Measurements from ENCODE around the gene PUS1.
"Not testable (repeated sequence)": the region's sequence is repeated elsewhere in the genome, so short reads cannot be mapped to it uniquely, and the experiment has no call there.

Gene PUS1

DNA sequence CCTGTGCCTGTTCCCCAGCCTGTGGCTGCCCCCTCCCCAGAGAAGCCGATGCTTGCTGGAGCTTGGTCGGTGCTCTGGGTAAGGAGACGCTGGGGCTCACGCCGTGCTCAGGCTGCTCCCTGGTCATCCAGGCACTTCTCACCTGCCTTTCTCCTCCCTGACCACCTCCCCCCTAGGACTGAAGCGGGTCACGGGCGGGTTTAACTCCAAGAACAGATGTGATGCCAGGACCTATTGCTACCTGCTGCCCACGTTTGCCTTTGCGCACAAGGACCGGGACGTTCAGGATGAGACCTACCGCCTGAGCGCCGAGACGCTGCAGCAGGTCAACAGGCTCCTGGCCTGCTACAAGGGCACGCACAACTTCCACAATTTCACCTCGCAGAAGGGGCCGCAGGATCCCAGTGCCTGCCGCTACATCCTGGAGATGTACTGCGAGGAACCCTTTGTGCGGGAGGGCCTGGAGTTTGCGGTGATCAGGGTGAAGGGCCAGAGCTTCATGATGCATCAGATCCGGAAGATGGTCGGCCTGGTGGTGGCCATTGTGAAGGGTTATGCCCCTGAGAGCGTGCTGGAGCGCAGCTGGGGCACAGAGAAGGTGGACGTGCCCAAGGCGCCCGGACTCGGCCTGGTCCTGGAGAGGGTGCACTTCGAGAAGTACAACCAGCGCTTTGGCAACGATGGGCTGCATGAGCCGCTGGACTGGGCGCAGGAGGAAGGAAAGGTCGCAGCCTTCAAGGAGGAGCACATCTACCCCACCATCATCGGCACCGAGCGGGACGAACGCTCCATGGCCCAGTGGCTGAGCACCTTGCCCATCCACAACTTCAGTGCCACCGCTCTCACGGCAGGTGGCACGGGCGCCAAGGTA is 12.3 kb downstream of the PUS1 start:
- no peak for DNase-seq

DNA sequence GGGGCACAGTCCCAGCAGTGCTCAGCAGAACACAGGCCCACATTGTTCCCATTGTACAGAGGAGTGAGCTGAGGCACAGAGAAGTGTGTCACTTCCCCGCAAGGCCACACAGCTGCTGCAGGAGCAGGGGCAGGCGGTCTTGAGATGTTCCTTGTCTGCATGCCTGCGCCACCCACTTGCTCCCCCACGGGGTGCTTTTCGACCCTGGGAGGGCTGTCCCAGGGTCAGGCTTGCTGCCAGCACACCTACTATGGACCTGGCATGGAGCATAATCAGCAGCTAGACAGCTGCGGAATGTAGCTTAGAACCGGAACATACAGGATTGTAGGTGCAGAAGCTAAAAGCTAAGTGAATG is 12.9 kb downstream of the PUS1 start:
- no peak for DNase-seq

DNA sequence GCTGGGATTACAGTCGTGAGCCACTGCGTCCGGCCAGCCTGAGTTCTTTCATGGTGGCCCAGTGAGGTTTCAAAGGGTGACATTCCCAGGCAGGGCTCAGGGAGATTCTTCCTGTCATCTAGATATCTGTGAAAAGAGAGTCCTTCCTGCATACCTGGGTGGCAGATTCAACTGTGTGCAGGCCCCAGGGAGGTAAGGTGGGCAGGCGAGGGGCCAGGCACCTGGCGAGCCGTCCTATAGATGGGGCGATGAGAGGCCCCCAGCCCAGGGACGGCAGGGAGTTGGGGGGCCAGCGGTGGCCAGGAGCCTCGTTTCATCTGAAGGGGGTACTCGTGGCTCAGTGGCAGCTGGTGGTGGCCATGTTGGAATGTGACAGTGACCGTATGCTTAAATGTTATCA is 13.6 kb downstream of the PUS1 start:
- DNase-seq, result no peak

DNA sequence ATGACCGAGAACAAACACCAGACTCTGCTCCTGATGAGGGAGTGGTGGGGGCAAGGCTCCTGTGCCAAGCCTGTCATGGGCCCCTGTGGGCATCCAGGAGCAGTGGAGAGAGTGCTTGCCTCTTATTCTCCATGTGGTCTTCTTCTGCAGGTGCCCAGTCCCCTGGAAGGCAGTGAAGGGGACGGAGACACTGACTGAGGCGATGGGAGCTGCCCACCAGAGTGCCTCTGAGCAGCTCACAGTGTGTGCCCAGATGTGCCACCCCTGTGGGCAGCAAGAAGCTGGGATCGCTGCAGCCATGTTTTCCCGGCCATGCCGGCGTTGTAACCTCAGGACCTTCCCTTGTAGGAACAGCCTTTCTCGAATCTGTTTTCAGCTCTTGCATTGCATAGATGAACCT is 14.3 kb downstream of the PUS1 start:
- DNase-seq, result no peak

DNA sequence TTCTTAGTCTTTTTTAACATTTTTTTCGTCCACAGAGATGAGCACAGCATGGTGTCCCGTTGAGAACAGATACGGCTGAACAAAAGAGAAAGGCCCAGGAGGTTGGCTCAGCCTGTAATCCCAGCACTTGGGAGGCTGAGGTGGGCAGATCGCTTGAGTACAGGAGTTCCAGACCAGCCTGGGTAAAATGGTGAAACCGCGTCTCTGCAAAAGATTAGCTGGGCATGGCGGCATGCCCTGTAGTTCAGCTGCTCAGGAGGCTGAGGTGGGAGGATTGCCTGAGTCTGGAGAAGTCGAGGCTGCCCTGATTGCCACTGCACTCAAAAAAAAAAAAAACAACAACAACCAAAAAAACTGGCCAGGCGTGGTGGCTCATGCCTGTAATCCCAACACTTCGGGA is 14.8 kb downstream of the PUS1 start:
- DNase-seq, result no peak

DNA sequence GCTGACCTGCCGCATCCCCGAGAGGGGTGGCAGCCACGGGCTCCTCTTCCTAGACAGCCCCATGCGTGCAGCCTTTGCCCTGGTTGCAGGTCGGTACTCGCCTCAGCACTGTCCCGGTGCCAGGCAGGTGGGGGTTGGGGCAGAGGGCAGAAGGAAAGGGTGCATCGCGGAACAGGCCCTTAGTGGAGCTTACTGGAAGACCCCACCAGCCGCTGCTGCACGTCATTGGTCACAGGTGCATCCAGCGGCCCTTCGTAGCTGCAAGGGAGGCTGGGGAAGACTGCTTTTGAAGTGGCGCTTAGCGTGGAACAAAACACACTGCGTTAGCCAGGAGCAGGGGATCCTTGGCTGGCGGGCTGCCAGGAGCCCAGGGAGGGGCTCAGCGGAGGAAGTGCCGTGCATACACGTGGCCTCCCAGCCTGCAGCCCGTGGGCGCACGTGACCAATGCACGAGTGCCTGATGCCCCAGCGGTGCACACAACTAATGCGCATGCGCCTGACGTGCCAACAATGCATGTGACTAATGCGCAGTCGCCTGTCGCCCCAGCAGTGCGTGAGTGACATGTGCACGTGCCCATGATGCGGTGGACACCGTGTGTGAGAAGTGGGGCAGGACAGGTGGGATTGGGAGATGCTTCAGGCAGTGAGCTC is 15.7 kb downstream of the PUS1 start:
- DNase-seq, result no peak

DNA sequence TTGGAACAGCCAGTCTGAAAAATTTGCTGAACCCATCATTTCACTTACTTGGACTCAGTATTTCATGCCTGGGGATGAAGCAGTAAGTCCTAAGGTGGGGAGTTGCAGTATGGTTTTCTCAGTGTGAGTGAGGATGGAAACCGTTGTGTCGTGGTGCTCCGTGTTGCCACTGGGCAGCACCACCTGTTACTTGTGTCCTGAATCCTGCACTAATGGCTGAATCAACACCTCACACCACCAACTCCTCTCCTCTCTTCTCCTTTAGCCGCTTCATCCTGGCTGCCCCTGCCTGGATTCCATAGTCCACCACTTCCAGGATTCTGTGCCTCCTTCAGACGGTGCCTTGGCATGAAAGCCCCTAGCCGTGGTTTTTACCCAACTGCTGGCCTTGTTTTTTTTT is 17.7 kb downstream of the PUS1 start:
- DNase-seq, result no peak

DNA sequence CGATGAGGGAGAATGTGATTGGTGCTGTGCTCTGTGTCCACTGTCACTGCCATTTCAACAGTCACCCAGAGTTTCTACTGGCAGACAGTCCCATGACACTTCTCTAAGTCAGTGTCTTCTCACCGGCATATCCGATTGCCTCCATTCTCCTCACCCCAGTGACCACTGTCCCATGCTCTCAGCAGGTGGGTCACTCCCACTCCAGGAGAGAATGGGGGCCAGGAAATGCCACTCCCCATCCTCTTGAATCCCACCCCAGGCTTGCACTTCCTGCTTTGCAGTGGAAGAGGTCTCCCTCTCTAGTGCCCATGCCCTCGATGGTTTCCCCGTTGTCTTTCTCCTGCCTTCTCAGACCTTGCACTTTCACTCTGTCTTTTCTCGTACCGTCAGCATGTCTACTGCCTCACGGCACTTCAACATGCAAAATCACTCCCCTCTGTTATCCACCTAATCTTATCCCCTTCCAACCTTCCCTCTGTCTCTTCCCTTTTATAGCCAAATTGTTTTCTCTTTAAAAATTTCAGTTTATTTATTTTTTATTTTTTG is 18.5 kb downstream of the PUS1 start:
- no peak for DNase-seq

DNA sequence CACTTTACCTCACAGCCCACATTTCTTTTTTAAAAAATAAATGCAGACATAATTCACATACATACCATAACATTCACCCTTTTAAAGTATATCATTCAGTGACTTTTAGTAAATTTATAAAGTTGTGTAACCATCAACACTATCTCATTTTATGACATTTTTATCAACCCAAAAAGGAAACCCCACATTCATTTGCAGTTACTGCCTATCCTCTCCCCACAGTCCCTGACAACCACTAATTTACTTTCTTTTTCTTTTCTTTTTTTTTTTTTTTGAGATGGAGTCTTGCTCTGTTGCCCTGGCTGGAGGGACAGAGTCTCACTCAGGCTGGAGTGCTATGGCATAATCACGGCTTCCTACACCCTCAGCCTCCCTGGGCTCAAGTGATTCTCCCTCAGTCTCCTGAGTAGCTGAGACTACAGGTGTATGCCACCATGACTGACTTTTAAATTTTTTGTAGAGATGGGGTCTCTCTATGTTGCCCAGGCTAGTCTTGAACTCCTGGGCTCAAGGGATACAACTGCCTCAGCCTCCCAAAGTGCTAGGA is 19.2 kb downstream of the PUS1 start:
- DNase-seq, result no peak

DNA sequence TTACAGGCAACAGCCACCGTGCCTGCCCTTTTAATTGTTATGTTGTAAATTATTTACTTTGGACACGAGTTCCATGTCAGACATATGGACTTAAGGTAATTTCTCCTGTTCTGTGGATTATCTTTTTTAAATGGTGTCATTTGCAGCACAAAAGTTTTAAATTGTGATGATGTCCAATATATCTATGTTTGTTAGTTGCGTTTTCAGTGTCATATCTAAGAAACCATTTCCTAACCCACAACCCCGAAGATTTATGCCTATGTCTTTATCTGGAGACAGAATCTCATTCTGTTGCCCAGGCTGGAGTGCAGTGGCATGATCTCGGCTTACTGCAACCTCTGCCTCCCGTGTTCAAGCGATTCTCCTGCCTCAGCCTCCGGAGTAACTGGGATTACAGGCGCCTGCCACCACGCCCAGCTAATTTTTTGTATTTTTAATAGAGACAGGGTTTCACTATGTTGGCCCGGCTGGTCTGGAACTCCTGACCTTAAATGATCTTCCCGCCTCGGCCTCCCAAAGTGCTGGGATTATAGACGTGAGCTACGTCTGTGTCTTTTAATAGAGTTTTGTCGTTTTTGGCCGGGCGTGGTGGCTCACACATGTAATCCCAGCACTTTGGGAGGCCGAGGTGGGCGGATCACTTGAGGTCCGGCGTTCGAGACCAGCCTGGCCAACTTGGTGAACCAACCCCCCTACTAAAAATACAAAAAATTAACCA is 19.8 kb downstream of the PUS1 start:
- not testable (repeated sequence) for DNase-seq

DNA sequence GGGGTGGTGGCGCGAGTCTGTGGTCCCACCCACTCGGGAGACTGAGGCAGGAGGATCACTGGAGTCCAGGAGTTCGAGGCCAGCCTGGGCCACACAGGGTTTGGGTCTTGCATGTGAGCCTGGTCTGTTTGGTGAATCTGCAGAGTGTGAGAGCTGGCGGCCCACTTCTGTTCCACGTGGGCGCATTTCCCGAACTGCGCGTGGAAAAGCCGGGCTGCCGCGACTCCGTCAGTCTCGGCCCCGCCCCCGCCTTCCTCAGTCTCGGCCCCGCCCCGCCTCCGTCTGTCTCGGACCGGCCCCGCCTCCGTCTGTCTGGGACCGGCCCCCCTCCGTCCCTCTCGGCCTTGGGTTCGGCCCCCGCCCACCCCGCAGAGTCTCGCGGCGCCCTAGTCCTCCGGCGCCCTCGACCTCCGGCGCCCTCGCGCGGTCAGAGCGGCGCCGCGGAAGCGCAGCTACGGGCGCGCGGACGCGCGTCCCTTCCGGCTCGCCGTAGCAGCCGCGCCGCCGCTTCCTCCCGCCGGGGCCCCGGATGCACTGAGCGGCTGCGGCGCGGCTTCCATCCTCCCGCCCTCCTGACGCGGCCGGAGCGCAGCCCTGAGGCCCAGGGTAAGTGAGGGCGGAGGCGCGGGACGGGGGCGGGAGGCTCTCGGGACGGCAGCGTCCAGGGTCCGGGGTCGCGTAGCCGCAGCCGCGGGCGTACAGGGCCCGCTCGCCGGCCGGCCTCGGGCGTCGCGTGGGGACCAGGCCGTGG is 20.5 kb downstream of the PUS1 start, which contains the start of gene EP400:
EP400 (plus strand) TSS at position 512 of the 751 bp plus-strand sequence. CDS start 10,678 bp downstream, outside the sequence.
- peak; percentile 85 for DNase-seq

DNA sequence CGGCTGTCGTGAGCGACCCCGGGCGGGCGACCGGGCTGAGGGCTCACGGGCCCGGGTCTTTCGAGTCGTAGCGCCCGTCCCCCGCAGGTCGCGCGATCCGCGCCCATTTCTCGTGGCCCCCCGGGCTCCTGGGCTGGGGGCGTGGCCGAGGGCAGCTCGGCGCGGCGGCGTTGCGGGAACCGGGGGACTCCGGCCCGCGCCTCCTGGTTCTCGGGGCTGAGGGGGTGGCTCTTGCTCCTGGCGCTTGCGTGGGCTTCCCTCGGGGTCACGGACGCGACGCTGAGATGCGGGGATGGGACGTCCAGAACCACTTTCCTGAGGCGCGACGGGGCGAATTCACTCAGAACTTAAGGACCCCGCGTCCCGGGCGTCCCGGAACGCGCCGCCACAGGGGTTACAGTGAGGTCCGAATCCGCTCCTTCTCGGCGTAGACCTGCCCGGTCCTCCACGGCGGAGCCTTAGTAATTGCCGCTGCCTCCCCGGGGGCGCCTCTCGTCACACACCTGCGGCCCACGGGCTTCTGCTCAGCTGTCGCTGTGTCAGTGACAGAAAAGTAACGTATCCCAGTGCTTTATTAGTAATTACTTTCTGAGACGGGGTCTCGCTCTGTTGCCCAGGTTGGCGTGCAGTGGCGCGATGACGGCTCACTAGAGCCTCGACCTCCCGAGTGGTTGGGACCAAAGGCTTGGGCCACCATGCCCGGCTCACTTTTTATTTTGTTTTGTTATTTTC is 21.3 kb downstream of the PUS1 start:
- no peak for DNase-seq

DNA sequence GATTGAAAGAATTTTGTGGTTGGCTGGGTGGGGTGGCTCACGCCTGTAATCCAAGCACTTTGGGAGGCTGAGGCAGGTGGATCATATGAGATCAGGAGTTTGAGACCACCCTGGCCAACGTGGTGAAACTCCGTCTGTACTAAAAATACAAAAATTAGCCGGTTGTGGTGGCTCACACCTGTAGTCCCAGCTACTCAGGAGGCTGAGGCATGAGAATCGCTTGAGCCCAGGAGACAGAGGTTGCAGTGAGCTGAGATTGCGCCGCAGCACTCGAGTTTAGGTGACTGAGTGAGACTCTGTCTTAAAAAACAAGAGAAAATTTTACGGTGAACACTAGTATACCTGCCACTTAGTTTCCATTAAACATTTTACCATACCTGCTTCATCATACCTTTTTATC is 24.7 kb downstream of the PUS1 start:
- DNase-seq, result not testable (repeated sequence)

DNA sequence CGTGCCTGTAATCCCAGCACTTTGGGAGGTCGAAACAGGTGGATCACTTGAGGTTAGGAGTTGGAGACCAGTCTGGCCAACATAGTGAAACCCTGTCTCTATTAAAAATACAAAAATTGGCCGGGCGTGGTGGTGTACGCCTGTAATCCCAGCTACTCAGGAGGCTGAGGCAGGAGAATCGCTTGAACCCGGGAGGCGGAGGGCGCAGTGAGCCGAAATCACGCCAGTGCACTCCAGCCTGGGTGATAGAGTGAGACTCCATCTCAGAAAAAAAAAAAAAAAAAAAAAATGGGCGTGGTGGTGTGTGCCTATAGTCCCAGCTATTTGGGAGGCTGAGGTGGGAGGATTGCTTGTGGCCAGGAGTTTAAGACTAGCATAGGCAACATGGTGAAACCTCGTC is 25.4 kb downstream of the PUS1 start:
- not testable (repeated sequence) for DNase-seq

DNA sequence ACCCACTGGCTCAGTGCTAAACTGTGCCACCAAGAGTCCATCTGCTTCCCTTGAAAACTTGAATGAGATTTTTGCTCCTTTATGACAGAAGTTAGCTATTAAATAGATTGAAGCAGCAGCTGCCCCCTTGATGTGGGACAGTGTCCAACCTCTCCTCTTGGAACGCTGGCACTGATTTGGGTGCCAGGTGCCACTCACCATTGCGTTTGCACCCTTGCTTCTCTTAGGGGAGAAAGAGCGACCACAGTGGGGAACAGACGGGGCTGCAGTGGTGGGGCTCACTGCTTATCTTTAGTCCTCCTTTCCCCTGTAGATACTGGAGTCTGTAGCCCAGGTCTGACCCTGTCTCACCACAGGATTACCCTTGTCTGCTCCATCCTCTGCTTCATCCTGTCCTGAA is 30.0 kb downstream of the PUS1 start:
- DNase-seq, result no peak

DNA sequence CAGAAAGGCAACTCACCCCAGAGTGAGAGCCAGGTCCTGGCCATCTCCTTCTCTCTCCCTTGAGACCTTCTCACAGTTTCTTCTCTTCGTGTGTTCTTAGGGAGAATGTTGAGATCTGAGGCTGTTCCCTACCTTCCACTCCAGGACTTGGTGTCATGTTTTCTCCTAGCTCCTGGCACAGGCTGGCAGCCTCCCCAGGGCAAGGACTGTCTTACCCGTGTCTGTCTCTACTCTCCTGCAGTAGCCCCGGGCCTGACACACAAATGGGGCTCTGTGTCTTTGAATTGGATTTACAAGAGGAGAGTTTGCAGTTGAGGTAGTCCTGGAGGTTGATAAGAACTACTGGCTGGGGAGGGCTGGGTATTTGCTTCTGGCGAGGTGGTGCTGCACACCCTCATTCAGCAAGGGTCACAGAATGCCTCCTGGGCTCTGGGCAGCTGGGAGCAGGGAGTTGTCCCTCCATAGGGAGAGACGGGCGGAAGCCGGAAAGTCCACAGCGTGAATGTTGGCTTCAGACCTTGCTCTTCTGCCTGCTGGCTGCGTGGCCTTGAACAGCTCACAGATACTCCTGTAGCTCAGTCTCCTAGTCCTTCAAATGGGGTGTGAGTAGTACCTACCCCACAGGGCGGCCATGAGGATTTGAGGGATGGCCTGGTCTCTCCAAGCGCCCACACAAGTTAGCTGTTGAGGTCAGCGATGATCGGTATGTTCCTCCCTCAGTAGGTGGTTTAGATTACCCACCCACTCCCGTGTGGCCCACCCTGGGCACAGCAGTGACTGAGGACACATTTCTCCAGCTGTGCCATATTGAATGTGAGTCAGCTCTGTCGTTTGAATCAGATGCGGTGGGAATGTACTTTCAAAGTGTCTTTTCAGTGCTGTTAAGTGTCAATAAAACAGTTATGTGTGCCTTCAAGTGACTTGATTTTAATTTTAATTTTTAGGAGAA is 30.8 kb downstream of the PUS1 start:
- DNase-seq, result no peak

DNA sequence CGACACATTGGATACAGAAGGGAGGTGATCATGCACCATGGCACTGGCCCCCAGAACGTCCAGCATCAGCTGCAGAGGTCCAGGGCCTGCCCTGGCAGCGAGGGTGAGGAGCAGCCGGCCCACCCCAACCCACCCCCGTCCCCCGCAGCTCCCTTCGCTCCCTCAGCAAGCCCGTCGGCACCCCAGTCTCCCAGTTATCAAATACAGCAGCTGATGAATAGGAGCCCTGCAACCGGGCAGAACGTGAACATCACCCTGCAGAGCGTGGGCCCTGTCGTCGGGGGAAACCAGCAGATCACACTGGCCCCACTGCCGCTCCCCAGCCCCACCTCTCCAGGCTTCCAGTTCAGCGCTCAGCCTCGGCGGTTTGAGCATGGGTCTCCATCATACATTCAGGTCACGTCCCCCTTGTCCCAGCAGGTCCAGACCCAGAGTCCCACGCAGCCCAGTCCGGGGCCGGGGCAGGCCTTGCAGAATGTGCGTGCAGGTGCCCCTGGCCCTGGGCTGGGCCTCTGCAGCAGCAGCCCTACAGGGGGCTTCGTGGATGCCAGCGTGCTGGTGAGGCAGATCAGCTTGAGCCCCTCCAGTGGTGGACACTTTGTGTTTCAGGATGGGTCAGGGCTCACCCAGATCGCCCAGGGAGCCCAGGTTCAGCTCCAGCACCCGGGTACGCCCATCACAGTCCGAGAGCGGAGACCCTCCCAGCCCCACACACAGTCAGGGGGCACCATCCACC is 31.7 kb downstream of the PUS1 start:
- DNase-seq, result not testable (repeated sequence)

DNA sequence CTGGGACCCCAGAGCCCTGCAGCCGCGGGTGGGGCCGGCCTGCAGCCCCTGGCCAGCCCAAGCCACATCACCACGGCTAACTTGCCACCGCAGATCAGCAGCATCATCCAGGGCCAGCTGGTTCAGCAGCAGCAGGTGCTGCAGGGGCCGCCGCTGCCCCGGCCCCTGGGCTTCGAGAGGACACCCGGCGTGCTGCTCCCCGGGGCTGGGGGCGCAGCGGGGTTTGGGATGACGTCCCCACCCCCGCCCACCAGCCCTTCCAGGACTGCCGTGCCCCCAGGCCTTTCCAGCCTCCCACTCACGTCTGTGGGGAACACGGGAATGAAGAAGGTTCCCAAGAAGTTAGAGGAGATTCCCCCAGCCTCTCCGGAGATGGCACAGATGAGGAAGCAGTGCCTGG is 32.3 kb downstream of the PUS1 start:
- not testable (repeated sequence) for DNase-seq

DNA sequence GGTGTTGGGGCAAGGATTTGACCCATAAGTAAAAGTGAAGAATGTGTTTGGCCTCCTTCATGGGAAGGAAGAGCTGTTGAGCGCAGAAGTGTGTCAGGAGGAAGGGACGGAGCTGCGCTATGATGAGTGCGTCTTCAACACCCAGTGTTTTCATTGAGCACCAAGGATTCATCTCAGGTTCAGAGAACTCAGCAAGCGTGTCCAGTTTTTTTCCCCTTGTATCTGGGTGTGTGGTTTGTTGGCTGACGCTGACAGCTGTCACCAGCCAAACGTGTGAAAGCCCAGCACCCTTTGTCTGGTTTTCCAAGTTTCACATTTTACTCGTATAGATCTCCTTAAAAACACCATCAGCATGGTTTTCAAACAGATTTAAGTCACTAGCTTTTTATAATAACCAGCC is 33.0 kb downstream of the PUS1 start:
- no peak for DNase-seq

DNA sequence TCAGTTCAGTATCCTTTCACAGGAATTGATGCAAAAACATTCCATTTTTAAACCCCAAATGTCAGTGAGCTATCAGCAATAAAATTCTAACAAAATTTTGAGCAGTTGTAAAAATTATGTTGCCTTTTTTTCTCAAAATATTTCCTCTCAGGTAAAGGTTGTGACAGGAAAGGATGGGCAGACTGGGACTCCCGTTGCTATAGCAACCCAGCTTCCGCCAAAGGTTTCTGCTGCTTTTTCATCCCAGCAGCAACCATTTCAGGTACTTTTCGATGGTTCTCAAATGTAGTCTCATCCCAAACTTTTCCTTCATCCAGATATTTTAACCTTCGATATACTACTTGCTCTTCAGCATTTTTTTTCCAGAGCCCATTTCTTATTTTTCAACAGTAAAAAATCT is 34.3 kb downstream of the PUS1 start:
- DNase-seq, result no peak

Data from NCI-H1048 (cell line).